ENCODE data around the gene NOTO.

GRCh38 chr2:73256618-73256922, 54.2 kb downstream of the NOTO start:
- TF ChIP-seq CTCF (IDR thresholded peaks at IDR 0.05; ENCODE audit: borderline replicate concordance, extremely low read depth, low read length, poor library complexity, severe bottlenecking) (no peak), EZH2 (IDR thresholded peaks at IDR 0.05; ENCODE audit: borderline replicate concordance, low read depth, low read length, severe bottlenecking) (no peak)

Measured in DND-41 (cell line).